Adrenal gland (tissue), 5 donors: ENCODE results near the gene SRCIN1.

Experiments
- POLR2A ChIP-seq, 2 donors: fragments of 450-650 bp; IDR thresholded peaks; one replicate each; pipeline ENCODE4 v1.6.1; 2017; ENCODE audit warnings: antibody characterized with exemption in 2 of 2, mild to moderate bottlenecking in 2 of 2, moderate library complexity in 1 of 2
- TF ChIP-seq, protein P1 (sequence below), 6 experiments: fragments of 450-650 bp in 4 of 6; fragments of 200-600 bp in 2 of 6; sonication (generic) in 1 of 6; IDR thresholded peaks; 1 replicate in 5 of 6; 2 replicates in 1 of 6; pipeline versions ENCODE4 v1.5.1 to v1.8.0; 2016 to 2021; ENCODE audit warnings: antibody characterized with exemption in 6 of 6, mild to moderate bottlenecking in 2 of 6, moderate library complexity in 1 of 6
- donor health status: DM: no; HTN: no; CAD: no.

DNA sequence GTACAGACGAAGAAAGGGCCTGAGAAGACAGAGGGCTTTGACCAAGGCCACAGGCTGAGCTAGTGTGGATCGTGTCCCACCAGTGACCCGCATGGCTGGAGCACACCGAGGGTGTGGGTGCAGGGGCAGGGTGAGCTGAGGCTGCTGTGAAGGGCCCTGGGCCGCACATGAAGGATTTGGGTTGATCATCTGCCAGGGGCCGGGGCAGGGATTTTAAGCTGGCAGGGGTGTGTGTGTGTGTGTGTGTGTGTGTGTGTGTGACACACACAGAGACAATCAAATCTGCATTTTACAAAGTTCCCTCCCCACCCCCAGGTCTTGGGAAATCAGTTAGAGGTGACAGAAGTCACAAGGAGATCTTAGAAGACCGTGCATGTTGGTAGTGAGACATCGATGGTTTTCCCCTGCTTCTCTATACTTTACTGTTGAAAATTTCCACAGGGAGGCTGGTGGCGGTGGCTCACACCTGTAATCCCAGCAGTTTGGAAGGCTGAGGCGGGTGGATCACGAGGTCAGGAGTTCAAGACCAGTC, 65.2 kb downstream of the SRCIN1 start:
- TF ChIP-seq, protein P1, sequence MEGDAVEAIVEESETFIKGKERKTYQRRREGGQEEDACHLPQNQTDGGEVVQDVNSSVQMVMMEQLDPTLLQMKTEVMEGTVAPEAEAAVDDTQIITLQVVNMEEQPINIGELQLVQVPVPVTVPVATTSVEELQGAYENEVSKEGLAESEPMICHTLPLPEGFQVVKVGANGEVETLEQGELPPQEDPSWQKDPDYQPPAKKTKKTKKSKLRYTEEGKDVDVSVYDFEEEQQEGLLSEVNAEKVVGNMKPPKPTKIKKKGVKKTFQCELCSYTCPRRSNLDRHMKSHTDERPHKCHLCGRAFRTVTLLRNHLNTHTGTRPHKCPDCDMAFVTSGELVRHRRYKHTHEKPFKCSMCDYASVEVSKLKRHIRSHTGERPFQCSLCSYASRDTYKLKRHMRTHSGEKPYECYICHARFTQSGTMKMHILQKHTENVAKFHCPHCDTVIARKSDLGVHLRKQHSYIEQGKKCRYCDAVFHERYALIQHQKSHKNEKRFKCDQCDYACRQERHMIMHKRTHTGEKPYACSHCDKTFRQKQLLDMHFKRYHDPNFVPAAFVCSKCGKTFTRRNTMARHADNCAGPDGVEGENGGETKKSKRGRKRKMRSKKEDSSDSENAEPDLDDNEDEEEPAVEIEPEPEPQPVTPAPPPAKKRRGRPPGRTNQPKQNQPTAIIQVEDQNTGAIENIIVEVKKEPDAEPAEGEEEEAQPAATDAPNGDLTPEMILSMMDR (IDR thresholded peaks at IDR 0.05), result no peak
- no peak for TF ChIP-seq POLR2A (IDR thresholded peaks at IDR 0.05)
